ENCODE results near the gene NR2C1. TPM values are rescaled to one million over a fixed set of nuclear protein-coding genes. Genes with fewer than 3 reads are reported as not detected.

The NR2C1 gene
- polyA plus RNA-seq, 3 donors = 2.2 to 24.7 (median 6.0) TPM

- intact Hi-C loops (cut with micrococcal nuclease) = no loop called here
- Histone ChIP-seq H3K27ac (ENCODE audit: low read depth in 1 of 2, low read length in 2 of 2) (no peak overlapping the region), H3K79me2 (ENCODE audit: insufficient read depth, low read length) (peaks cover 23% of the 10 kb centered on the region), H4K20me1 (ENCODE audit: insufficient read depth, low read length) (peaks cover 26% of the 10 kb centered on the region), H3K4me2 (replicated peaks; ENCODE audit: extremely low read depth, low read length, poor library complexity, severe bottlenecking) (no peak overlapping the region), H3K4me3 (replicated peaks in 1 of 3; ENCODE audit: low read depth in 2 of 3, low read length in 3 of 3) (no peak overlapping the region), H3K9ac (ENCODE audit: insufficient read depth, low read length, poor library complexity, severe bottlenecking) (no peak overlapping the region), H3K36me3 (replicated peaks in 1 of 2; ENCODE audit: control insufficient read depth in 1 of 2, insufficient read depth in 2 of 2, low read length in 2 of 2) (peaks cover 37 to 78% of the 10 kb centered on the region in 2 donors), H3K4me1 (ENCODE audit: control insufficient read depth in 1 of 2, insufficient read depth in 2 of 2, low read length in 2 of 2) (no peaks in the 10 kb centered on the region), H3K9me3 (replicated peaks in 1 of 2; ENCODE audit: control insufficient read depth in 1 of 2, insufficient read depth in 1 of 2, low read length in 2 of 2) (no peaks in the 10 kb centered on the region), H3K27me3 (ENCODE audit: control insufficient read depth in 2 of 2, insufficient read depth in 2 of 2, low read length in 2 of 2) (no peaks in the 10 kb centered on the region), H2AFZ (ENCODE audit: insufficient read depth, low read depth, low read length, poor library complexity, severe bottlenecking) (no peak overlapping the region)
- Mint-ChIP-seq H3K9me3 (no peaks in the 10 kb centered on the region), H3K27me3 (ENCODE audit: low read depth in 3 of 3) (no peaks in the 10 kb centered on the region), H3K27ac (peak overlapping the region in 1 of 7 donors; percentile 69), H3K4me1 (peaks cover 4% of the 10 kb centered on the region), H3K36me3 (peaks cover 46 to 67% of the 10 kb centered on the region in 2 donors), H3K4me3 (no peak overlapping the region)
- DNase-seq = no peak
- WGBS (ENCODE audit: insufficient coverage) = 100% methylated on average over 2 of the region's 3 CpGs
- no peak for TF ChIP-seq CTCF (IDR thresholded peaks at IDR 0.05)
These were observed 83.2 kb downstream of the NR2C1 start for GRCh38 chr12:94990222-94990621.

GRCh38 chr12:94988471-94988870, 84.9 kb downstream of the NR2C1 start:
- Histone ChIP-seq H4K20me1 (ENCODE audit: insufficient read depth, low read length) (peaks cover 25% of the 10 kb centered on the region), H3K4me2 (replicated peaks; ENCODE audit: extremely low read depth, low read length, poor library complexity, severe bottlenecking) (no peak overlapping the region), H3K4me1 (ENCODE audit: control insufficient read depth in 1 of 2, insufficient read depth in 2 of 2, low read length in 2 of 2) (no peaks in the 10 kb centered on the region), H3K27ac (ENCODE audit: low read depth in 1 of 2, low read length in 2 of 2) (no peak overlapping the region), H2AFZ (ENCODE audit: insufficient read depth, low read depth, low read length, poor library complexity, severe bottlenecking) (no peak overlapping the region), H3K9me3 (replicated peaks in 1 of 2; ENCODE audit: control insufficient read depth in 1 of 2, insufficient read depth in 1 of 2, low read length in 2 of 2) (no peaks in the 10 kb centered on the region), H3K27me3 (ENCODE audit: control insufficient read depth in 2 of 2, insufficient read depth in 2 of 2, low read length in 2 of 2) (no peaks in the 10 kb centered on the region), H3K4me3 (replicated peaks in 1 of 3; ENCODE audit: low read depth in 2 of 3, low read length in 3 of 3) (no peak overlapping the region), H3K9ac (ENCODE audit: insufficient read depth, low read length, poor library complexity, severe bottlenecking) (no peak overlapping the region), H3K79me2 (ENCODE audit: insufficient read depth, low read length) (peaks cover 24% of the 10 kb centered on the region), H3K36me3 (replicated peaks in 1 of 2; ENCODE audit: control insufficient read depth in 1 of 2, insufficient read depth in 2 of 2, low read length in 2 of 2) (peaks cover 23 to 69% of the 10 kb centered on the region in 2 donors)
- Mint-ChIP-seq H3K9me3 (no peaks in the 10 kb centered on the region), H3K27me3 (ENCODE audit: low read depth in 3 of 3) (no peaks in the 10 kb centered on the region), H3K4me1 (peaks cover 7% of the 10 kb centered on the region), H3K36me3 (peaks cover 48 to 74% of the 10 kb centered on the region in 2 donors), H3K27ac (peak overlapping the region in 5 of 7 donors; percentile 8 to 81 (median 20)), H3K4me3 (no peak overlapping the region)
- 57% methylated on average over 5 of the region's 6 CpGs for whole genome bisulfite sequencing (ENCODE audit: insufficient coverage)
- DNase-seq = no peak
- no peak for TF ChIP-seq CTCF (IDR thresholded peaks at IDR 0.05)
- intact Hi-C loops (cut with micrococcal nuclease) = no loop called here

All from CD14-positive monocyte (primary cell).